Measurements from ENCODE around the gene PMPCA. TPM values are rescaled to one million over a fixed set of nuclear protein-coding genes. Genes with fewer than 3 reads are reported as not detected.

Gene PMPCA
- total RNA-seq, 2 experiments from 2014 or later = 53.3 to 76.1 TPM

DNA sequence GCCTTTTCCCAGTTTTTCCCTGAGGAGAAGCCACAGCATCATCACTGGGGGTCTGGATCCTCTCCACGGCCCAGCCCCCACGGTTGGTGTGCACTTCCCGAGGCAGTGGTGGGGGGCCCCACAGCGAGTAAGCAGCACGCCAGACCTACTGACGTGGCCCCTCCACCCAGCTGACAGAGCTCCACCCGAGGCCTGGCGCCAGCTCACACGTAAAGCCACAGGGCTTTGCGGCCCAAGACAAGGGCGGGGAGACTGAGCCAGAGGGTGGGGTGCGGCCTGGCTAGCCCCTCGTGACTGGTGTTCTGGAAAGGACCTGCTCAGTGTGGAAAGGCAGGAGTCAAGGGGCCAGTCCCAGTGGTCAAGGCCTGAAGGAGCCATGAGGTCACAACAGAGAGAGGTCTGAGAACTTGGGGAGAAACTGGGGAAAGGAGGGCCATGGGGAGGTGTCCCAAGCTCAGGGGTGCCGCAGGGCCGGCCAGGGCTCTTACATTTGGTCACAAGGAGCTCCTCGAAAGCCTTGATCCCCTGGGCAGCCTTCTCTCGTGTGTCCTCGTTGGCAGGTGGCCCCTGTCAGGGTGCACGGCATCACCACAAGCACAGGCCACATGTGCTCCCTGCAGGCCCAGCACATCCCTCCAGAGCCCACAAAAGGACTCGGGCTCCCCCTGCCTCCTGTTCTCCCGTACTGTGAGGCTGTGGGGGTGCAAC is 16.0 kb upstream of the PMPCA start:
- Histone ChIP-seq H3K27ac (ENCODE audit: low read depth, low read length, poor library complexity, severe bottlenecking) (no peak overlapping the region), H3K4me3 (ENCODE audit: low read depth, low read length, poor library complexity, severe bottlenecking) (no peak overlapping the region), H3K4me2 (ENCODE audit: low read length) (no peak overlapping the region), H3K9me2 (ENCODE audit: insufficient read depth, low read length) (no peaks in the 10 kb centered on the region), H3K9me3 (ENCODE audit: low read length) (no peaks in the 10 kb centered on the region), H3K36me3 (ENCODE audit: insufficient read depth, low read length) (peaks cover 88% of the 10 kb centered on the region), H2AFZ (ENCODE audit: low read length) (no peak overlapping the region), H3K4me1 (ENCODE audit: insufficient read depth, low read length, poor library complexity, severe bottlenecking) (peaks cover 6% of the 10 kb centered on the region), H4K20me1 (ENCODE audit: insufficient read depth, low read length) (peaks cover 9% of the 10 kb centered on the region; the same call in 1 of the 2 replicates), H3K79me2 (ENCODE audit: insufficient read depth, low read depth, low read length) (peaks cover 19% of the 10 kb centered on the region)
- no TSS peak for BruUV-seq (replicated peaks)
- POLR2A ChIA-PET = no interaction called here
- intact Hi-C loops (cut with micrococcal nuclease; ENCODE audit: unreplicated experiment) = no loop called here
- no peak for TF ChIP-seq EZH2phosphoT487 (IDR thresholded peaks at IDR 0.05; ENCODE audit: borderline replicate concordance, low read depth, low read length)
- TF ChIP-seq, protein P1, sequence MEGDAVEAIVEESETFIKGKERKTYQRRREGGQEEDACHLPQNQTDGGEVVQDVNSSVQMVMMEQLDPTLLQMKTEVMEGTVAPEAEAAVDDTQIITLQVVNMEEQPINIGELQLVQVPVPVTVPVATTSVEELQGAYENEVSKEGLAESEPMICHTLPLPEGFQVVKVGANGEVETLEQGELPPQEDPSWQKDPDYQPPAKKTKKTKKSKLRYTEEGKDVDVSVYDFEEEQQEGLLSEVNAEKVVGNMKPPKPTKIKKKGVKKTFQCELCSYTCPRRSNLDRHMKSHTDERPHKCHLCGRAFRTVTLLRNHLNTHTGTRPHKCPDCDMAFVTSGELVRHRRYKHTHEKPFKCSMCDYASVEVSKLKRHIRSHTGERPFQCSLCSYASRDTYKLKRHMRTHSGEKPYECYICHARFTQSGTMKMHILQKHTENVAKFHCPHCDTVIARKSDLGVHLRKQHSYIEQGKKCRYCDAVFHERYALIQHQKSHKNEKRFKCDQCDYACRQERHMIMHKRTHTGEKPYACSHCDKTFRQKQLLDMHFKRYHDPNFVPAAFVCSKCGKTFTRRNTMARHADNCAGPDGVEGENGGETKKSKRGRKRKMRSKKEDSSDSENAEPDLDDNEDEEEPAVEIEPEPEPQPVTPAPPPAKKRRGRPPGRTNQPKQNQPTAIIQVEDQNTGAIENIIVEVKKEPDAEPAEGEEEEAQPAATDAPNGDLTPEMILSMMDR (conservative IDR thresholded peaks at IDR 0.05; ENCODE audit: low read length) = no peak
- DNase-seq (ENCODE audit: low spot score) = no peak
- CTCF ChIA-PET (ENCODE audit: unreplicated experiment) = no interaction called here

DNA sequence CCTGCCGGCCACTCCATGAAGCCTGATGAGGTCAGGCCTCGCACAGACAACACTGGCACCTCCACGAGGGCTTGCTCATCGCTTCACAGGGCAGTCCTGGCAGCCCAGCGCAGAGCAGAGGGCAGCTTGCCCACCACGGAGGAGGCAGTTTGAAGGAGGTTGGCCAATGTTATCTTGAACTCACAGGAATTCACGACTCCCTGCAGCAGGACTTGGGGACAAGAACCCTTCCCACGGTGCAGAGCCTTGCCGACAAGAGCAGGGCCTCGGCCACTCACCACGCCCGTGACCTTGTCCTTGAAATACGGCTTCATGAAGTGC is 15.5 kb upstream of the PMPCA start:
- Histone ChIP-seq H3K9me3 (ENCODE audit: low read length) (no peaks in the 10 kb centered on the region), H4K20me1 (ENCODE audit: insufficient read depth, low read length) (peaks cover 10% of the 10 kb centered on the region; the same call in 1 of the 2 replicates), H3K9me2 (ENCODE audit: insufficient read depth, low read length) (no peaks in the 10 kb centered on the region), H3K36me3 (ENCODE audit: insufficient read depth, low read length) (peaks cover 83% of the 10 kb centered on the region), H3K4me2 (ENCODE audit: low read length) (no peak overlapping the region), H3K4me1 (ENCODE audit: insufficient read depth, low read length, poor library complexity, severe bottlenecking) (peaks cover 6% of the 10 kb centered on the region), H3K79me2 (ENCODE audit: insufficient read depth, low read depth, low read length) (peaks cover 23% of the 10 kb centered on the region), H2AFZ (ENCODE audit: low read length) (no peak overlapping the region), H3K27ac (ENCODE audit: low read depth, low read length, poor library complexity, severe bottlenecking) (no peak overlapping the region), H3K4me3 (ENCODE audit: low read depth, low read length, poor library complexity, severe bottlenecking) (no peak overlapping the region)
- intact Hi-C loops (cut with micrococcal nuclease; ENCODE audit: unreplicated experiment) = no loop called here
- ChIA-PET POLR2A (no interaction called here), CTCF (ENCODE audit: unreplicated experiment) (no interaction called here)
- TF ChIP-seq, protein P1 (conservative IDR thresholded peaks at IDR 0.05; ENCODE audit: low read length) = no peak
- no peak for DNase-seq (ENCODE audit: low spot score)
- no TSS peak for BruUV-seq (replicated peaks)

DNA sequence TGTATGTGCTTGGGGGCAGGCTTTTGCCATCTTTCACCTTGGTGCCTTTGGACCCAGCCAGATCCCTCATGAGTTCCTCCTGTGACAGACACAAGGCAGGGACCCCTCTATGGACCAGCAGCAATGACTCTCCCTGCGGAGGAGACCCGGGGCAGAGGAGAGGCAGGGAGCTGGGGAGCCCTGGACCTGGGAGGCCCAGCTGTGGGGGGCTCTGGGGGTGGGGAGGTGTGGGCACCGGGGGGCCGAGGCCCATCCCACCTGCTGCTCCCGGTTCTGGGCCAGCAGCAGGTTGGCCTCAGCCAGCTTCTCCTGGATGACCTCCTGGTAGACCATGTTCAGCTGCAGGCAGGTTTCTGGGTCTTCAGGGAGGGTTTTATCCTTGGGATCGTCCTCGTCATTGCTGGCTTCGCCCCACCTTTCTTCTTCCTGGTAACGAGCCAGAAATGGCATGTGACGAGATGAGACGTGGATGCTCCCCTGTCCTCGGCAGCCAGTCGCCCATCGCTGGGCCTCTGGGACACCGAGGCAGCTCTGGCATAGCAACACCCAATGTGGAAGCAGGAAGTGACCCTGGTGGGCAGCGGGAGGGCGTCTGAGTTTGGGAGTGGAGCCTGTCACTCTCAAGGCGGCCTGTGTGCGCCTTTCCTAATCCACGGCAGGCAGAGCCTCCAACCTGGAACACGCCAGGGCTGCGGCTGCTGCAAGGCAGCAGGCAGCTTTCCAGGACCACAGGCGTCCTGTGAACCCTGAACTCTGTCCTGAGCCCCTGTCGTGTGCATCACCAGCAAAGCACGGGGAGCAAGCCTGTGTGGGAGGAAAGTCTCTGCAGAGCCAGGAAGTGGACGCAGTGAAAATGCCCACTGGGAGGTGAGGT is 14.9 kb upstream of the PMPCA start:
- CTCF ChIA-PET (ENCODE audit: unreplicated experiment) = no interaction called here
- no peak overlapping the region for H2AFZ ChIP-seq (ENCODE audit: low read length)
- H3K9me3 ChIP-seq (ENCODE audit: low read length) = no peaks in the 10 kb centered on the region
- peaks cover 78% of the 10 kb centered on the region for H3K36me3 ChIP-seq (ENCODE audit: insufficient read depth, low read length)
- intact Hi-C loops (cut with micrococcal nuclease; ENCODE audit: unreplicated experiment) = no loop called here
- no peaks in the 10 kb centered on the region for H3K9me2 ChIP-seq (ENCODE audit: insufficient read depth, low read length)
- no TSS peak for BruUV-seq (replicated peaks)
- H3K79me2 ChIP-seq (ENCODE audit: insufficient read depth, low read depth, low read length) = peaks cover 23% of the 10 kb centered on the region
- no peak for DNase-seq (ENCODE audit: low spot score)
- H3K4me2 ChIP-seq (ENCODE audit: low read length) = no peak overlapping the region
- no peak overlapping the region for H3K27ac ChIP-seq (ENCODE audit: low read depth, low read length, poor library complexity, severe bottlenecking)
- H3K4me1 ChIP-seq (ENCODE audit: insufficient read depth, low read length, poor library complexity, severe bottlenecking) = peaks cover 9% of the 10 kb centered on the region
- no peak overlapping the region for H3K4me3 ChIP-seq (ENCODE audit: low read depth, low read length, poor library complexity, severe bottlenecking)
- peaks cover 10% of the 10 kb centered on the region; the same call in 1 of the 2 replicates for H4K20me1 ChIP-seq (ENCODE audit: insufficient read depth, low read length)
- POLR2A ChIA-PET = interaction anchor here (0.6 kb wide), 1 partner anchor 308 kb away, joined by 3 read pairs; no protein-coding TSS in a partner anchor
- TF ChIP-seq EZH2phosphoT487 (IDR thresholded peaks at IDR 0.05; ENCODE audit: borderline replicate concordance, low read depth, low read length) = no peak
- TF ChIP-seq, protein P1 (conservative IDR thresholded peaks at IDR 0.05; ENCODE audit: low read length) = no peak
